MM.1S (cell line): ENCODE data around the gene ERICH4.

Experiments
- DNase-seq: peaks from one replicate; pipeline ENCODE4 v3.0.0-alpha.2; 2015
- H2AFZ ChIP-seq: fragments of 300-600 bp; sonication (generic); 2 replicates; pipeline ENCODE4 v1.6.0; 2016; ENCODE audit warnings: antibody characterized with exemption, low read length
- H3F3A ChIP-seq: fragments of 300-600 bp; sonication (generic); 2 replicates; pipeline ENCODE4 v1.6.1; 2016; ENCODE audit warnings: mild to moderate bottlenecking, antibody characterized with exemption, low read length, moderate library complexity, mixed read lengths; ENCODE audit not compliant: insufficient read depth
- H3K27ac ChIP-seq: fragments of 300-600 bp; sonication (generic); 2 replicates; pipeline ENCODE4 v1.5.1; 2016; ENCODE audit warnings: mild to moderate bottlenecking, low read length
- H3K27me3 ChIP-seq: fragments of 300-600 bp; sonication (generic); replicated peaks from 2 replicates; pipeline ENCODE4 v1.6.0; 2016; ENCODE audit warnings: low read length; ENCODE audit not compliant: insufficient read depth
- H3K36me3 ChIP-seq: fragments of 300-600 bp; sonication (generic); replicated peaks from 2 replicates; pipeline ENCODE4 v1.6.1; 2016; ENCODE audit warnings: mild to moderate bottlenecking, low read length, mixed read lengths; ENCODE audit not compliant: insufficient read depth
- H3K4me1 ChIP-seq: fragments of 300-600 bp; sonication (generic); 2 replicates; pipeline ENCODE4 v1.6.1; 2016; ENCODE audit warnings: low read length, mixed read lengths
- H3K4me2 ChIP-seq: fragments of 300-600 bp; sonication (generic); 2 replicates; pipeline ENCODE4 v1.6.0; 2016; ENCODE audit warnings: low read depth, low read length
- H3K4me3 ChIP-seq: fragments of 300-600 bp; sonication (generic); 2 replicates; pipeline ENCODE4 v1.5.1; 2016; ENCODE audit warnings: low read length, mixed read lengths
- H3K79me2 ChIP-seq: fragments of 300-600 bp; sonication (generic); 2 replicates; pipeline ENCODE4 v1.6.1; 2016; ENCODE audit warnings: mixed run types, low read length, mixed read lengths
- H3K9ac ChIP-seq: fragments of 300-600 bp; sonication (generic); 2 replicates; pipeline ENCODE4 v1.6.1; 2016; ENCODE audit warnings: low read length, mixed read lengths
- H3K9me2 ChIP-seq: fragments of 300-600 bp; sonication (generic); replicated peaks from 2 replicates; pipeline ENCODE4 v1.6.1; 2016; ENCODE audit warnings: mild to moderate bottlenecking, low read length, mixed read lengths; ENCODE audit not compliant: insufficient read depth
- H3K9me3 ChIP-seq: fragments of 300-600 bp; sonication (generic); replicated peaks from 2 replicates; pipeline ENCODE4 v1.6.1; 2016; ENCODE audit warnings: mild to moderate bottlenecking, low read length, mixed read lengths; ENCODE audit not compliant: insufficient read depth
- H4K20me1 ChIP-seq: fragments of 300-600 bp; sonication (generic); 2 replicates; pipeline ENCODE4 v1.6.1; 2016; ENCODE audit warnings: mild to moderate bottlenecking, low read length, moderate library complexity, mixed read lengths; ENCODE audit not compliant: insufficient read depth
- EZH2 ChIP-seq: fragments of 300-600 bp; sonication (generic); optimal IDR thresholded peaks from 2 replicates; pipeline ENCODE3; 2017; ENCODE audit warnings: low read depth, mild to moderate bottlenecking, antibody characterized with exemption, low read length, mixed read lengths
- EZH2phosphoT487 ChIP-seq: fragments of 300-600 bp; sonication (generic); IDR thresholded peaks from 2 replicates; pipeline ENCODE4 v1.6.1; 2018; ENCODE audit warnings: antibody characterized with exemption, low read length
- TF ChIP-seq, protein P1 (sequence below): fragments of 300-600 bp; sonication (generic); IDR thresholded peaks from 2 replicates; pipeline ENCODE4 v1.5.1; 2016; ENCODE audit warnings: antibody characterized with exemption, low read length, mixed read lengths

The ERICH4 gene

DNA sequence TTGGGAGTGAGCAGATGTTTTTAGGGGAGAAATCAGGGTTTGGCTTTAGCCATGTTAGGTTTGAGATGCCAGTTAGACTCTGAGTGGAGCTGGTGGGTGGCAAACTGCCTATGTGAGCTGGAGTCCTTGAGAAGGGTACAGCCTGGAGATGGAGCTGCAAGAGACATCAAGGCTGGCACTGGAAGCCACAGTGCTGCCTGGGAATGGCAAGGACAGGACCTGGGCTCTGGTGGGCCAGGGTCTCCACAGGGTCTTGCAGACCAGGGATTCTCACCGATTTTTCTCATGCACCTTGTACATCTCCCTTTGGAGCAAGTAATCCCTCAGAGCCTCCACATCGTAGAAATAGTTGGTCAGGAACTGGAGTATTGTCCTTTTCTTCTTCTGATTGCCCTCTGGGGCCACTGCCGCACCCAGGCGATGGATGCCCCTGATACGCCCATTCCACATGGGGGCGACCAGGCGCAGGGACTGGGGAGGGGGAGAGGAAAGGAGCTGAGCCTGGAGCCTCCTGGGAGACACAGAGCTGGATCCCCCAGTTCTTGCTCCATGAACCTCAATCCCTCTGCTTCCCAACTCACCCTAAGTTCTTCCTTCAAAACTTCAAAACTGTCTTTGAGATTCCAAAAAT lies 4.9 kb upstream of the ERICH4 start:
- no peak overlapping the region for H2AFZ ChIP-seq
- no peak for TF ChIP-seq EZH2
- TF ChIP-seq, protein P1, sequence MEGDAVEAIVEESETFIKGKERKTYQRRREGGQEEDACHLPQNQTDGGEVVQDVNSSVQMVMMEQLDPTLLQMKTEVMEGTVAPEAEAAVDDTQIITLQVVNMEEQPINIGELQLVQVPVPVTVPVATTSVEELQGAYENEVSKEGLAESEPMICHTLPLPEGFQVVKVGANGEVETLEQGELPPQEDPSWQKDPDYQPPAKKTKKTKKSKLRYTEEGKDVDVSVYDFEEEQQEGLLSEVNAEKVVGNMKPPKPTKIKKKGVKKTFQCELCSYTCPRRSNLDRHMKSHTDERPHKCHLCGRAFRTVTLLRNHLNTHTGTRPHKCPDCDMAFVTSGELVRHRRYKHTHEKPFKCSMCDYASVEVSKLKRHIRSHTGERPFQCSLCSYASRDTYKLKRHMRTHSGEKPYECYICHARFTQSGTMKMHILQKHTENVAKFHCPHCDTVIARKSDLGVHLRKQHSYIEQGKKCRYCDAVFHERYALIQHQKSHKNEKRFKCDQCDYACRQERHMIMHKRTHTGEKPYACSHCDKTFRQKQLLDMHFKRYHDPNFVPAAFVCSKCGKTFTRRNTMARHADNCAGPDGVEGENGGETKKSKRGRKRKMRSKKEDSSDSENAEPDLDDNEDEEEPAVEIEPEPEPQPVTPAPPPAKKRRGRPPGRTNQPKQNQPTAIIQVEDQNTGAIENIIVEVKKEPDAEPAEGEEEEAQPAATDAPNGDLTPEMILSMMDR, result no peak
- no peak for TF ChIP-seq EZH2phosphoT487
- H3K36me3 ChIP-seq, result no peaks in the 10 kb centered on the region
- H3K9me2 ChIP-seq, result no peaks in the 10 kb centered on the region
- H3K9me3 ChIP-seq, result no peaks in the 10 kb centered on the region
- DNase-seq, result no peak
- H3F3A ChIP-seq, result 0 out of 2 replicates have a peak, but pooled peaks cover 5% of the 10 kb centered on the region
- no peak overlapping the region for H3K4me3 ChIP-seq
- H3K9ac ChIP-seq, result no peak overlapping the region
- H4K20me1 ChIP-seq, result no peaks in the 10 kb centered on the region
- H3K27me3 ChIP-seq, result no peaks in the 10 kb centered on the region
- H3K4me2 ChIP-seq, result no peak overlapping the region
- no peak overlapping the region for H3K27ac ChIP-seq
- peaks cover 19% of the 10 kb centered on the region for H3K79me2 ChIP-seq
- 0 out of 2 replicates have a peak, but pooled peaks cover 4% of the 10 kb centered on the region for H3K4me1 ChIP-seq

DNA sequence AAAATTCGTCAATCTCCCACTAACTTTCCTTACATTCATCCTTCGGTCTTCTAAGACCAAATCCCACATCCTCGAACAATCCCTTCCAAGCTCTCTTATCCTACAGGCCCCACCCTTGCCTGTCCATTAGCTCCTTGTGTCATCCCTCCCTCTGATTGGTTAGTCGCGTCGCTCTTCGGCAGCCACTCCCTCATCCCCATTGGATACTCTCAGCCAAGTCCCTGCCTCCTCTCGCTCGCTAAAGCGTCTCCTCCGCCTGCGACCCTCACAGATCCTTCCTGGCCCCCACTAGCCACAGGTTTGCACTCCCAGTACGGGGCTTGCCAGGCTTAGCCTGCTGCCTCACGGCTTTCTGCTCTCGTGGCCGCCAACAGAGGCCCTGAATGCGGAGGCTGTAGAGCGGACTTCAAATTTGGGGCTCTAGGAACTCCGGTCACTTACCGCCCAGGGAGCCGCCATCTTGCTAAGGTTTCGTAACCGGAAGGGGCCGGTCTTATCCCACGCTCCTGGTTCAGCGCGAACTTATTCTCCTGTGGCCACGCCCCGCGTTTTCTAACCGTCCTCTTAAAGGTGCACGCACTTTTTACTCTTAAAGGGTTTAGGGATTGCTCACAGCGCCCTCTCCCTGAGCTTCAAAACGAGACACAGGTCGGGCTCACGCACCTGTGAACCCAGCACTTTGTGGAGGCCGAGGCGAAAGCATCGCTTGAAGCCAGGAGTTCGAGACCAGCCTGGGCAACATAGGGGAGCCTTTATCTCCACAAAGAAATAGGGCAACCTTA lies 3.3 kb upstream of the ERICH4 start, which contains the start of gene DMAC2:
DMAC2 (minus strand) TSS at position 472 of the 782 bp plus-strand sequence; CDS start at position 459, 13 bp downstream.
- Histone ChIP-seq H2AFZ (peak within 1 kb of the TSS; percentile 92), H3K36me3 (no peaks in the 10 kb centered on the region), H3K4me1 (0 out of 2 replicates have a peak, but pooled peaks cover 4% of the 10 kb centered on the region), H3K9me2 (no peaks in the 10 kb centered on the region), H3F3A (0 out of 2 replicates have a peak, but pooled peaks cover 5% of the 10 kb centered on the region), H3K9ac (peak within 1 kb of the TSS; percentile 82), H3K27me3 (no peaks in the 10 kb centered on the region), H3K9me3 (no peaks in the 10 kb centered on the region), H3K4me2 (peak within 1 kb of the TSS; percentile 81), H3K27ac (peak within 1 kb of the TSS; percentile 71; the same call in 1 of the 2 replicates), H3K4me3 (peak within 1 kb of the TSS; percentile 91), H3K79me2 (peaks cover 19% of the 10 kb centered on the region), H4K20me1 (no peaks in the 10 kb centered on the region)
- DNase-seq, result peak; percentile 99
- TF ChIP-seq EZH2phosphoT487 (no peak), EZH2 (no peak)
- TF ChIP-seq, protein P1, result peak; percentile 79

DNA sequence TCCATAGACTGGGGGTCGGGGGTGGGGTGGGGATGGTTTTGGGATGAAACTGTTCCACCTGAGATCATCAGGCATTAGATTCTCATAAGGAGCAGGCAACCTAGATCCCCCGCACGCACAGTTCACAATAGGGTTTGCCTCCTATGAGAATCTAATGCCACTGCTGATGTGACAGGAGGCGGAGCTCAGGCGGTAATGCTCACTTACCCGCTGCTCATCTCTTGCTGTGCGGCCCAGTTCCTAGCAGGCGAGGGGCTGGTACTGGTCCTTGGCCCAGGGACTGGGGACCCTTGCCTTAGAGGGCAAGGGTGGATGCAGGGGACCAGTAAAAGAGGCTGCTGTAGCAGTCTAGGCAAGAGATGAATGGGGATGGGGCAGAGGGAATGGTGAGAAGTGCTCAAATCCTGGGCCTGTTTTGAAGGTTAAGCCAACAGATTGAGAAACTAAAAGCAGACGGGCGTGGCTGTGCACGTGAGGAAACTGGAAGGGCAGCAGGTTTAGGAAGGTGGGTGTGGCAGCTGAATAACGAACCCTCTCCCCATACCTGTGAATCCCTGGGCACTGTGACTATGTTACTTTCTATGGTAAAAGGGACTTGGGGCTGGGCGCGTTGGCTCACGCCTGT lies 1.5 kb upstream of the ERICH4 start:
- TF ChIP-seq EZH2phosphoT487 (no peak), EZH2 (no peak)
- TF ChIP-seq, protein P1, result no peak
- H3K4me1 ChIP-seq, result 0 out of 2 replicates have a peak, but pooled peaks cover 4% of the 10 kb centered on the region

More for the DNA sequence above, 1.5 kb upstream of the ERICH4 start:
- Histone ChIP-seq H3K27me3 (no peaks in the 10 kb centered on the region), H3F3A (0 out of 2 replicates have a peak, but pooled peaks cover 5% of the 10 kb centered on the region), H3K4me3 (no peak overlapping the region), H3K9ac (no peak overlapping the region), H3K4me2 (no peak overlapping the region), H3K9me3 (no peaks in the 10 kb centered on the region), H2AFZ (no peak overlapping the region), H3K27ac (no peak overlapping the region), H3K9me2 (no peaks in the 10 kb centered on the region), H3K79me2 (peaks cover 19% of the 10 kb centered on the region), H4K20me1 (no peaks in the 10 kb centered on the region), H3K36me3 (no peaks in the 10 kb centered on the region)
- no peak for DNase-seq
